Right lobe of liver (tissue), 6 donors: ENCODE results near the gene THSD7A. TPM values are rescaled to one million over a fixed set of nuclear protein-coding genes. Genes with fewer than 3 reads are reported as not detected.

ENCODE experiments used
- ATAC-seq, 4 donors: fragments of 200-7000 bp; cut with Tn5 transposase; one replicate each; pipeline ENCODE4 v1.9.1; 2020; ENCODE audit warnings: mild to moderate bottlenecking in 4 of 4, moderate library complexity in 4 of 4
- DNase-seq, 3 donors: peaks; one replicate each; pipeline ENCODE4 v3.0.0-alpha.2; 2020
- H3K27ac ChIP-seq, 3 donors: fragments of 200-600 bp; one replicate each; pipeline ENCODE4 v1.8.0; 2022
- H3K27me3 ChIP-seq, 2 donors: fragments of 200-600 bp; one replicate each; pipeline ENCODE4 v1.8.0; 2022
- H3K36me3 ChIP-seq, 4 donors: fragments of 200-600 bp; sonication (generic) in 1 of 4; one replicate each; pipeline versions ENCODE4 v1.5.1 to v1.8.0; 2017 to 2022; ENCODE audit warnings: control low read depth in 1 of 4
- H3K4me1 ChIP-seq, 4 donors: fragments of 200-600 bp; sonication (generic) in 1 of 4; one replicate each; pipeline versions ENCODE4 v1.5.1 to v1.8.0; 2017 to 2022; ENCODE audit warnings: control low read depth in 1 of 4
- H3K4me3 ChIP-seq, 3 donors: fragments of 200-600 bp; one replicate each; pipeline ENCODE4 v1.8.0; 2022
- H3K9me3 ChIP-seq, 4 donors: fragments of 200-600 bp; sonication (generic) in 1 of 4; one replicate each; pipeline versions ENCODE4 v1.5.1 to v1.8.0; 2017 to 2022; ENCODE audit warnings: control low read depth in 1 of 4
- CTCF ChIP-seq, 4 donors: fragments of 200-600 bp in 3 of 4; fragments of 450-650 bp in 1 of 4; IDR thresholded peaks; one replicate each; pipeline versions ENCODE4 v1.5.1 to v1.8.0; 2016 to 2022; ENCODE audit warnings: antibody characterized with exemption in 4 of 4, mild to moderate bottlenecking in 2 of 4
- POLR2A ChIP-seq: fragments of 450-650 bp; IDR thresholded peaks from one replicate; pipeline ENCODE4 v1.6.1; 2017; ENCODE audit warnings: antibody characterized with exemption, mild to moderate bottlenecking
- WGBS: methylation state at CpG from one replicate; pipeline ENCODE4 v1.1.6; 2018; ENCODE audit warnings: low coverage, low lambda C conversion rate; ENCODE audit not compliant: insufficient coverage; ENCODE audit errors: missing lambda C conversion rate; 5-methylcytosine and 5-hydroxymethylcytosine counted together
- intact Hi-C, 2 donors: fragments of 100-400 bp; cut with DNase I; formaldehyde crosslinking; loops; one replicate each; pipeline versions ENCODE4 v1.11.2 to v1.14.1; 2022
- total RNA-seq, 6 experiments: library from RNA; depleted of rRNA in 2 of 6; stranded (reverse); fragments of >200 nt in 2 of 6; fragmentation: NEBNext Ultra II Directional in 3 of 6; extraction: Animal tissue kit (Norgen Biotek cat#: 25700) in 3 of 6; gene quantifications; one replicate each; pipeline versions ENCODE4 v1.1.0 to v1.2.4, GENCODE V29; 2016 to 2023
- donor health status: DM: no; HTN: yes; CAD: no.
- donor health status: DM: no; HTN: no; CAD: no.
- donor health status: DM: no; HTN: no; CAD: no.
- donor health status: DM: no; HTN: yes; CAD: no.
- donor health status: DM: no; HTN: yes; CAD: no.

Gene THSD7A
- total RNA-seq, 6 experiments from 2014 or later: 1.1 to 2.5 (median 1.4) TPM

DNA sequence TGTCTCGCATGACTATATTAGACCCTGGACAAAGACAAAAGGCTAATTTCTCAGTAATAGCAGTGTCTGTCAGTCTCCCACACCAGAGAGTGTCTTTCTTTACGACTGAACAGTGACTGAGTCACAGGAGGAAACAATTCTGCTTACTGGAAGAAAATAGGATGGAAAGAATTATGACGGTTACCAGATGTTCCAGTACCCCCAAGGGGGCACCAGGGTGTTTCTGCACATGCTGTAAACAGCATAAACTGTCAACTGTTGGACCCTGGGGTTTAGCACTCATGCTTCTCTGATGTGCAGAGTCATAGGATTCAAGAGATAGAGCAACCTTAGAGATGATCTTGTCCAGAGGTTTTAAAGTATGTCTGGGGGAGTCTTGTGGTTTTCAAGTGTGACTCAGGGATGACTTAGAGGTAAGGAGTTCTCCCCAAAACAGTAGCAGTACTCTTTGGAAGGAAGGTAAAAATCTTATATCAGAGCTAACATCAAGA is 291.7 kb downstream of the THSD7A start:
- Histone ChIP-seq H3K4me1 (peaks cover 0 to 9% (median 4%) of the 10 kb centered on the region in 4 donors), H3K27me3 (no peaks in the 10 kb centered on the region), H3K9me3 (no peaks in the 10 kb centered on the region), H3K36me3 (no peaks in the 10 kb centered on the region), H3K4me3 (no peak overlapping the region), H3K27ac (peak overlapping the region in 1 of 3 donors; percentile 16)
- DNase-seq (no peak), ATAC-seq (peak; percentile 17 to 75 (median 51))
- WGBS: 62% methylated on average over 3 of the region's 3 CpGs
- intact Hi-C loops: no loop called here
- no peak for TF ChIP-seq CTCF (IDR thresholded peaks at IDR 0.05)
- no peak for TF ChIP-seq POLR2A

DNA sequence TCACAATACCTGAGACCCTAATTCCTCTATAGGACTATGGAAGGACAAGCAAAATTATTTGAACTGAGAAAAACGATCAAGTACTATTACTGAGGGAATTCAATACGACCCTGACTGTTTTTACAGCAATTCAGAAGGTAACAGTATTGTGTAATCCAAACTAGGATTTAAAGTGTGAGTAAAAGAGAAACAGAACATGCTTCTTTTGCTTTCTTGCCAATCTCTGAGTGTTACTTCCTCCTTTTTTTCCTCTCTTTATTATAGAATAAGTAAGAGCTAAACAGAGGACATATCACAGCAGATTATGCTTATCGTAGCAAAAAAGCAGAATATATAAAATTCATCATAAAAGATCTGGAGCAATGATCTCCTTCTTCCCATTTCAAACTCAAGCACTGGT is 292.1 kb downstream of the THSD7A start:
- Histone ChIP-seq H3K36me3 (no peaks in the 10 kb centered on the region), H3K27me3 (no peaks in the 10 kb centered on the region), H3K9me3 (no peaks in the 10 kb centered on the region), H3K27ac (no peak overlapping the region), H3K4me3 (no peak overlapping the region), H3K4me1 (peaks cover 0 to 9% (median 4%) of the 10 kb centered on the region in 4 donors)
- no peak for TF ChIP-seq CTCF (IDR thresholded peaks at IDR 0.05)
- no peak for TF ChIP-seq POLR2A
- ATAC-seq (peak; percentile 52 to 79 (median 60)), DNase-seq (no peak)
- intact Hi-C loops: no loop called here
- 12% methylated on average over 3 of the region's 3 CpGs for WGBS

GRCh38 chr7:11538751-11539299 is 293.2 kb downstream of the THSD7A start:
- no peaks in the 10 kb centered on the region for H3K36me3 ChIP-seq
- H3K27ac ChIP-seq: no peak overlapping the region
- no peak for TF ChIP-seq CTCF (IDR thresholded peaks at IDR 0.05)
- no peak for TF ChIP-seq POLR2A
- peaks cover 0 to 9% (median 4%) of the 10 kb centered on the region in 4 donors for H3K4me1 ChIP-seq
- intact Hi-C loops: no loop called here
- H3K9me3 ChIP-seq: no peaks in the 10 kb centered on the region
- DNase-seq: no peak
- no peak for ATAC-seq
- no peaks in the 10 kb centered on the region for H3K27me3 ChIP-seq
- WGBS: 100% methylated on average over 1 of the region's 1 CpG
- H3K4me3 ChIP-seq: no peak overlapping the region

- Histone ChIP-seq H3K27ac (no peak overlapping the region), H3K4me1 (no peaks in the 10 kb centered on the region), H3K27me3 (no peaks in the 10 kb centered on the region), H3K4me3 (no peak overlapping the region), H3K9me3 (no peaks in the 10 kb centered on the region), H3K36me3 (no peaks in the 10 kb centered on the region)
- no peak for TF ChIP-seq CTCF (IDR thresholded peaks at IDR 0.05)
- DNase-seq (no peak), ATAC-seq (no peak)
- intact Hi-C loops: no loop called here
- WGBS: 77% methylated on average over 3 of the region's 3 CpGs
Observed at GRCh38 chr7:11533229-11533820, 298.7 kb downstream of the THSD7A start.
